HG03469 (cell line): Measurements from ENCODE around the gene ALDH4A1.
"Not testable (repeated sequence)": the region's sequence is repeated elsewhere in the genome, so short reads cannot be mapped to it uniquely, and the experiment has no call there.

Experiments
- ATAC-seq: cut with Tn5 transposase; IDR thresholded peaks from one replicate; pipeline ENCODE4 v1.9.1; 2021; ENCODE audit warnings: mild to moderate bottlenecking, moderate library complexity, moderate number of reproducible peaks; ENCODE audit not compliant: unreplicated experiment

The ALDH4A1 gene

GRCh38 chr1:18901147-18901951 is 1.0 kb downstream of the ALDH4A1 start:
- ATAC-seq: no peak

- no peak for ATAC-seq
Observed at GRCh38 chr1:18900303-18900841, 2.0 kb downstream of the ALDH4A1 start.

- no peak for ATAC-seq
Observed at GRCh38 chr1:18899363-18900049, 2.8 kb downstream of the ALDH4A1 start.

GRCh38 chr1:18898567-18898966 is 3.8 kb downstream of the ALDH4A1 start:
- no peak for ATAC-seq

GRCh38 chr1:18895317-18895716 is 7.0 kb downstream of the ALDH4A1 start:
- no peak for ATAC-seq

- ATAC-seq: no peak
Observed at GRCh38 chr1:18893120-18893519, 9.2 kb downstream of the ALDH4A1 start.

- ATAC-seq: not testable (repeated sequence)
Observed at GRCh38 chr1:18891858-18892257, 10.5 kb downstream of the ALDH4A1 start.

GRCh38 chr1:18891426-18891780 is 11.0 kb downstream of the ALDH4A1 start:
- ATAC-seq: no peak

GRCh38 chr1:18890706-18891425 is 11.5 kb downstream of the ALDH4A1 start:
- ATAC-seq: no peak

GRCh38 chr1:18886003-18886335 is 16.4 kb downstream of the ALDH4A1 start:
- ATAC-seq: no peak

- no peak for ATAC-seq
Observed at GRCh38 chr1:18885311-18886002, 16.9 kb downstream of the ALDH4A1 start.

- no peak for ATAC-seq
Observed at GRCh38 chr1:18884727-18885126, 17.6 kb downstream of the ALDH4A1 start.

GRCh38 chr1:18884419-18884717 is 18.0 kb downstream of the ALDH4A1 start:
- ATAC-seq: no peak

- no peak for ATAC-seq
Observed at GRCh38 chr1:18883636-18884418, 18.5 kb downstream of the ALDH4A1 start.

- ATAC-seq: no peak
Observed at GRCh38 chr1:18883079-18883478, 19.3 kb downstream of the ALDH4A1 start.

- no peak for ATAC-seq
Observed at GRCh38 chr1:18882486-18882885, 19.9 kb downstream of the ALDH4A1 start.

GRCh38 chr1:18881642-18882431 is 20.5 kb downstream of the ALDH4A1 start:
- ATAC-seq: no peak

GRCh38 chr1:18881164-18881563 is 21.2 kb downstream of the ALDH4A1 start:
- no peak for ATAC-seq

- no peak for ATAC-seq
Observed at GRCh38 chr1:18880585-18880984, 21.8 kb downstream of the ALDH4A1 start.
